ENCODE measurements around the gene DNMT3A. TPM values are rescaled to one million over a fixed set of nuclear protein-coding genes. Genes with fewer than 3 reads are reported as not detected.

DNMT3A gene
- total RNA-seq, 1 experiment from 2014 or later: 35.7 TPM

DNA sequence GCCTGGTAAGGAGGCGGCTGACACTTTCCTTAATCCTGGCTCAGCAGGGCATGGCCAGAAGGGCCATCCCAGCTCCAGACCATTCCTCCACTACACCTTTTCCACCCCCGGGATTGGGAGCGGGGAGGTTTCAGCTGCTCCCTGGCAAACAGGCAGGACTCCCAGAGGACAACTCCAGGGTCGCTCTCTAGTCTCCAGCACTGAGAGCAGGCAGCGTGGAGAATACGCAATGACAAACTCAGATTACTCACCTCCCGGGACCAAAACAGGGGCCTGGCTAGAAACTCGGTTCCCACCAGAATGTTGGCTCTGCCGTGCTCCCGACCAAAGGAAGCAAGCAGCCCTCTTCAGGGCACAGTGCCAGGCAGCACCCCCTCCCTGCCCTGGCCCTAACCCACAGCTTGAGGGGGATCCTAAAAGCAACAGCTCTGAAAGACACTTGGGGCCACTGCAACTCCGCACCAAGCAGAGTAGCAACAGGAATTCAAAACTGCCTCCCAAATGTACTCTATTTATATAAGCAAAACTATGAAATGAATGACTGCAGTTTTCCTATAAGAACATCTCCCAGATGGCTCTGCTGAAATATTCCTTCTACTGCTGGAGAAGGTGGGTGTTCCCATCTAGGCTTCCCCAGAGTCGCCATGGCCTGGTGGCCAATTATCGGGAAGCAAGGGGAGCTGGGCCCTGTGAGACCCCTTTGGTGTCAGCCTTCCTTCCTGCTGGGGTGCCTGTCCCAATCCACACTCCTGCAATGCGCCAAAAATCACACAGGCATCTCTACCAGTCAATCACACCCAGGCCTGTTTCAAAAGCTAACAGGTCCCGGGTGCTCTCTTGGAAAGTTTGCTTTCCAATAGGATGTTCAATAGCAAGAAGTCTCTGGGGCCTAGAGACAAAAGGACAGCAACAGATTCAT is 112.2 kb downstream of the DNMT3A start:
- CTCF ChIA-PET: interaction anchor here (0.6 to 1.3 kb wide), 6 partner anchors 57 to 363 kb away, joined by 3 to 12 read pairs (median 6); no protein-coding TSS in a partner anchor

DNA sequence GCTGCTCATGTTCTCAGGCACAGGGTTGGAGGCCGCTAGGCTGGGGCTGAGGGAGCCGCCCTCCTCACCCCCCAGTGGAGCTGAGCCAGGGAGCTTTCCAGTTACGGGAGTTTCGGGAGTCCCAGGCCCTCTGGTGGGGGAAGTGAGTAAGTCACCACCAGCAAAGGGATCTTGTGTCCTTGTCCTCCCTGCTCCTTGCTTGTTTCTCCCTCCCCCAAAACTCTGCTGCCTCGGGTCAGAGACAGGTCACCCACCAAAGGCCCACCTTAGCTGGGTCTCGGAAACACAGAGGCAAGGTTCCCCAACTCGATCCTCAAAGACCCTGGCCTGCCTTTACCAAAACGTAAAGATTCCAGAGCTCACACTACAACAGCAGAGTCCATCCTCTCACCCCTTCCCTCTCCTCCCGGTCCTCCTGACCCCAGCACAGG is 112.9 kb downstream of the DNMT3A start:
- no TSS peak for BruUV-seq (replicated peaks)

More for the DNA sequence above, 112.2 kb downstream of the DNMT3A start:
- peaks cover 22% of the 10 kb centered on the region for H3K36me3 Mint-ChIP-seq (ENCODE audit: insufficient read depth, unreplicated experiment)
- H3K9me3 Mint-ChIP-seq (ENCODE audit: low read depth, unreplicated experiment): no peaks in the 10 kb centered on the region
- no peak overlapping the region for H3K27ac Mint-ChIP-seq (ENCODE audit: unreplicated experiment)
- intact Hi-C loops (cut with micrococcal nuclease; ENCODE audit: unreplicated experiment): loop anchor here (2.0 kb wide), 1 partner anchor 63 kb away; no protein-coding TSS in a partner anchor
- H3K4me3 Mint-ChIP-seq (ENCODE audit: low read depth, unreplicated experiment): no peak overlapping the region
- no peak for TF ChIP-seq CTCF (IDR thresholded peaks at IDR 0.05; ENCODE audit: unreplicated experiment)
- BruUV-seq (replicated peaks): no TSS peak
- no peaks in the 10 kb centered on the region for H3K4me1 Mint-ChIP-seq (ENCODE audit: low read depth, unreplicated experiment)
- H3K27me3 Mint-ChIP-seq (ENCODE audit: unreplicated experiment): no peaks in the 10 kb centered on the region
- no peak for DNase-seq

DNA sequence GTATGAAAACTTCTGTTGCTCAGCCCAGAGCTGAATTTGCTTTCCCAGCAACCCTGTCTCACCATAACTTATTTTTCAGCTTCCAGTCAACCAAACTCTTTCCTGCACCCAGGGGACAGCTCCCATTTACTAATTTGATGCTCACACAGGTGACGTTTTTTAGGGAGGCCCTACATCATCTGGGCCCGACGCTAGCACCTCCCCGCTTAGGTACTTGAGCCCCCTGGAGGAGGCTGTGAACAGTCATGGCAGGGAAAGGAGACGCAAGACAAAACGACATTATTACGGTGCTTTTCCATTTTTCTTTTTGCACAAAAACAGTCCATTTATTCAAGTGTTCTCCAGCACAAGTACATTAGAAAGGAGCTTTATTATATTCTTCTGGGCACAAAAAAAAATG is 114.1 kb downstream of the DNMT3A start:
- no peaks in the 10 kb centered on the region for H3K27me3 Mint-ChIP-seq (ENCODE audit: unreplicated experiment)
- no peaks in the 10 kb centered on the region for H3K4me1 Mint-ChIP-seq (ENCODE audit: low read depth, unreplicated experiment)
- CTCF ChIA-PET: no interaction called here
- DNase-seq: no peak
- H3K4me3 Mint-ChIP-seq (ENCODE audit: low read depth, unreplicated experiment): no peak overlapping the region
- intact Hi-C loops (cut with micrococcal nuclease; ENCODE audit: unreplicated experiment): no loop called here
- no peak for TF ChIP-seq CTCF (IDR thresholded peaks at IDR 0.05; ENCODE audit: unreplicated experiment)
- no TSS peak for BruUV-seq (replicated peaks)
- H3K27ac Mint-ChIP-seq (ENCODE audit: unreplicated experiment): no peak overlapping the region
- peaks cover 10% of the 10 kb centered on the region for H3K36me3 Mint-ChIP-seq (ENCODE audit: insufficient read depth, unreplicated experiment)
- H3K9me3 Mint-ChIP-seq (ENCODE audit: low read depth, unreplicated experiment): no peaks in the 10 kb centered on the region

More for the DNA sequence above, 112.9 kb downstream of the DNMT3A start:
- intact Hi-C loops (cut with micrococcal nuclease; ENCODE audit: unreplicated experiment): loop anchor here (2.0 kb wide), 1 partner anchor 62 kb away; no protein-coding TSS in a partner anchor
- Mint-ChIP-seq H3K36me3 (ENCODE audit: insufficient read depth, unreplicated experiment) (peaks cover 16% of the 10 kb centered on the region), H3K9me3 (ENCODE audit: low read depth, unreplicated experiment) (no peaks in the 10 kb centered on the region), H3K4me3 (ENCODE audit: low read depth, unreplicated experiment) (no peak overlapping the region), H3K4me1 (ENCODE audit: low read depth, unreplicated experiment) (no peaks in the 10 kb centered on the region), H3K27ac (ENCODE audit: unreplicated experiment) (no peak overlapping the region), H3K27me3 (ENCODE audit: unreplicated experiment) (no peaks in the 10 kb centered on the region)
- TF ChIP-seq CTCF (IDR thresholded peaks at IDR 0.05; ENCODE audit: unreplicated experiment): peak; percentile 79
- peak; percentile 76 for DNase-seq
- CTCF ChIA-PET: interaction anchor here (0.6 to 1.3 kb wide), 6 partner anchors 58 to 362 kb away, joined by 3 to 12 read pairs (median 6); no protein-coding TSS in a partner anchor

DNA sequence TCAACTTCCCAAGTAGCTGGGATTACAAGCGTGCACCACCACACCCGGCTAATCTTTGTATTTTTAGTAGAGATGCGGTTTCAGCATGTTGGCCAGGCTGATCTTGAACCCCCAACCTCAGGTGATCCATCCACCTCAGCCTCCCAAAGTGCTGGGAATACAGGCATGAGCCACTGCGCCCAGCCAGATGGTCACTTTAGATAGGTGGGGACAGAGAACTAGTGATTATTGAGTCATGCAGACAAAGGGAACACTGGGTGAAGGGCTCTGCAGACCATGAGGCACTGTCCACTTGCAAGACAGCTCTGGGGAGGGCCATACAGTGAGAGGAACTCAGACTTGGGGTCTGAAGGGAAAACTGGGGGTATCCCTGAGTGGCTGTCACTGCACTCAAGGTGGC is 114.9 kb downstream of the DNMT3A start:
- H3K27ac Mint-ChIP-seq (ENCODE audit: unreplicated experiment): no peak overlapping the region
- no peaks in the 10 kb centered on the region for H3K9me3 Mint-ChIP-seq (ENCODE audit: low read depth, unreplicated experiment)
- CTCF ChIA-PET: no interaction called here
- BruUV-seq (replicated peaks): no TSS peak
- H3K4me3 Mint-ChIP-seq (ENCODE audit: low read depth, unreplicated experiment): no peak overlapping the region
- H3K4me1 Mint-ChIP-seq (ENCODE audit: low read depth, unreplicated experiment): no peaks in the 10 kb centered on the region
- no peak for TF ChIP-seq CTCF (IDR thresholded peaks at IDR 0.05; ENCODE audit: unreplicated experiment)
- H3K27me3 Mint-ChIP-seq (ENCODE audit: unreplicated experiment): no peaks in the 10 kb centered on the region
- DNase-seq: no peak
- intact Hi-C loops (cut with micrococcal nuclease; ENCODE audit: unreplicated experiment): no loop called here
- peaks cover 4% of the 10 kb centered on the region for H3K36me3 Mint-ChIP-seq (ENCODE audit: insufficient read depth, unreplicated experiment)

All from Calu3 (cell line).